B cell (primary cell): ENCODE results near the gene SLC66A1.

ENCODE experiments used
- EZH2 ChIP-seq: IDR thresholded peaks from 2 replicates; pipeline ENCODE4 v1.6.1; 2012; ENCODE audit warnings: borderline replicate concordance, low read depth, mild to moderate bottlenecking, moderate library complexity, low read length; ENCODE audit not compliant: insufficient read depth, poor library complexity, severe bottlenecking
- TF ChIP-seq, protein P1 (sequence below): fragments of 200-600 bp; IDR thresholded peaks from one replicate; pipeline ENCODE4 v1.8.0; 2022; ENCODE audit warnings: antibody characterized with exemption, mild to moderate bottlenecking

DNA sequence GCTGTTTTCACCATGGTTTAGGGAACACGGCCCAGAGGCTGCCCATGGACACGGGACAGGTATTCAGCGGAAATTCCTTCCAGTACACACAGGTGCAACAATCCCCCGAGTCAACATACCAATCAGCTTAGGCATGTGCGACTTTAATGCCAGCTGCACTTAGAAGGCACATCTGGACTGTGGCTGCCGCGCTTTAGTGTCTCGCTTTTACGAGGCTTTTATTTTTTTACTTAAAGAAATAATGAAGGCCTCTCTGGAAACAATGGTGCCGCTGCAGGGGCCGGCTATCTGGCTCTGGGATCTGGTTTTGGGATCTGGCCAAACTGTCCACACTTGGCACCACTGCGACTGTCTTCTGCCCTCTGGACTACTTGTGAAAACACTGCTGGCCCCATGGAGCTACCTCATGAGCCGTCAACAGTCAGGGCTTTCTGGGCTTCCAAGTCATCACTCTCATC lies 55.5 kb downstream of the SLC66A1 start:
- TF ChIP-seq, protein P1, sequence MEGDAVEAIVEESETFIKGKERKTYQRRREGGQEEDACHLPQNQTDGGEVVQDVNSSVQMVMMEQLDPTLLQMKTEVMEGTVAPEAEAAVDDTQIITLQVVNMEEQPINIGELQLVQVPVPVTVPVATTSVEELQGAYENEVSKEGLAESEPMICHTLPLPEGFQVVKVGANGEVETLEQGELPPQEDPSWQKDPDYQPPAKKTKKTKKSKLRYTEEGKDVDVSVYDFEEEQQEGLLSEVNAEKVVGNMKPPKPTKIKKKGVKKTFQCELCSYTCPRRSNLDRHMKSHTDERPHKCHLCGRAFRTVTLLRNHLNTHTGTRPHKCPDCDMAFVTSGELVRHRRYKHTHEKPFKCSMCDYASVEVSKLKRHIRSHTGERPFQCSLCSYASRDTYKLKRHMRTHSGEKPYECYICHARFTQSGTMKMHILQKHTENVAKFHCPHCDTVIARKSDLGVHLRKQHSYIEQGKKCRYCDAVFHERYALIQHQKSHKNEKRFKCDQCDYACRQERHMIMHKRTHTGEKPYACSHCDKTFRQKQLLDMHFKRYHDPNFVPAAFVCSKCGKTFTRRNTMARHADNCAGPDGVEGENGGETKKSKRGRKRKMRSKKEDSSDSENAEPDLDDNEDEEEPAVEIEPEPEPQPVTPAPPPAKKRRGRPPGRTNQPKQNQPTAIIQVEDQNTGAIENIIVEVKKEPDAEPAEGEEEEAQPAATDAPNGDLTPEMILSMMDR: no peak
- no peak for TF ChIP-seq EZH2
